DND-41 (cell line): ENCODE measurements around the gene PDE7B.
"Not testable (repeated sequence)": the region's sequence is repeated elsewhere in the genome, so short reads cannot be mapped to it uniquely, and the experiment has no call there.

Experiments
- ATAC-seq: fragments of 200-7000 bp; cut with Tn5 transposase; 3 replicates; pipeline ENCODE4 v1.9.1; 2021; ENCODE audit warnings: low read depth; ENCODE audit not compliant: insufficient read depth
- DNase-seq: peaks from one replicate; pipeline ENCODE4 v3.0.0-alpha.2; 2020
- H2AFZ ChIP-seq: 2 replicates; pipeline ENCODE4 v1.6.0; 2012; ENCODE audit warnings: low read depth, low read length
- H3K27ac ChIP-seq: 2 replicates; pipeline ENCODE4 v1.5.1; 2012; ENCODE audit warnings: low read length, inconsistent platforms
- H3K27me3 ChIP-seq: fragments of 200-600 bp; sonication (generic); 2 replicates; pipeline ENCODE4 v1.6.0; 2012; ENCODE audit warnings: low read length, mild to moderate bottlenecking, inconsistent platforms; ENCODE audit not compliant: insufficient read depth, poor library complexity
- H3K36me3 ChIP-seq: 2 replicates; pipeline ENCODE4 v1.5.1; 2012; ENCODE audit warnings: low read length, inconsistent platforms; ENCODE audit not compliant: insufficient read depth
- H3K4me1 ChIP-seq: 2 replicates; pipeline ENCODE4 v1.5.1; 2012; ENCODE audit warnings: mild to moderate bottlenecking, low read length; ENCODE audit not compliant: insufficient read depth
- H3K4me2 ChIP-seq: 2 replicates; pipeline ENCODE4 v1.6.0; 2012; ENCODE audit warnings: mild to moderate bottlenecking, moderate library complexity, low read length, inconsistent platforms; ENCODE audit not compliant: insufficient read depth
- H3K4me3 ChIP-seq, 2 experiments: fragments of 200-600 bp in 1 of 2; shearing (Covaris generic) in 1 of 2; 2 replicates each; pipeline ENCODE4 v1.5.1; 2012 to 2016; ENCODE audit warnings: inconsistent platforms in 2 of 2, low read length in 2 of 2, mild to moderate bottlenecking in 2 of 2, low read depth in 1 of 2, moderate library complexity in 1 of 2
- H3K79me2 ChIP-seq: 2 replicates; pipeline ENCODE4 v1.6.0; 2012; ENCODE audit warnings: low read length, inconsistent platforms; ENCODE audit not compliant: insufficient read depth
- H3K9ac ChIP-seq: 2 replicates; pipeline ENCODE4 v1.6.0; 2012; ENCODE audit warnings: low read depth, mild to moderate bottlenecking, inconsistent platforms, low read length, moderate library complexity
- H3K9me3 ChIP-seq: 2 replicates; pipeline ENCODE4 v1.5.1; 2012; ENCODE audit warnings: low read length, moderate library complexity, mild to moderate bottlenecking, inconsistent platforms; ENCODE audit not compliant: insufficient read depth, severe bottlenecking
- H4K20me1 ChIP-seq: 2 replicates; pipeline ENCODE4 v1.6.0; 2012; ENCODE audit warnings: low read length; ENCODE audit not compliant: insufficient read depth
- CTCF ChIP-seq: IDR thresholded peaks from 2 replicates; pipeline ENCODE4 v1.5.1; 2012; ENCODE audit warnings: borderline replicate concordance, low read length, moderate library complexity, mild to moderate bottlenecking; ENCODE audit not compliant: poor library complexity, severe bottlenecking; ENCODE audit errors: extremely low read depth
- EZH2 ChIP-seq: IDR thresholded peaks from 3 replicates; pipeline ENCODE4 v1.6.1; 2012; ENCODE audit warnings: borderline replicate concordance, low read depth, mild to moderate bottlenecking, moderate library complexity, low read length, inconsistent platforms; ENCODE audit not compliant: severe bottlenecking

PDE7B gene

GRCh38 chr6:136102991-136103688 lies 251.6 kb downstream of the PDE7B start:
- H3K4me3 ChIP-seq: no peak overlapping the region
- H3K9me3 ChIP-seq: no peaks in the 10 kb centered on the region
- peaks cover 21% of the 10 kb centered on the region for H3K27me3 ChIP-seq
- ATAC-seq: no peak
- no peak for TF ChIP-seq CTCF
- no peak for TF ChIP-seq EZH2
- H3K27ac ChIP-seq: no peak overlapping the region
- H3K4me1 ChIP-seq: no peaks in the 10 kb centered on the region
- H3K79me2 ChIP-seq: no peaks in the 10 kb centered on the region
- no peak for DNase-seq
- H3K4me2 ChIP-seq: no peak overlapping the region
- no peak overlapping the region for H2AFZ ChIP-seq
- no peaks in the 10 kb centered on the region for H3K36me3 ChIP-seq
- no peaks in the 10 kb centered on the region for H4K20me1 ChIP-seq
- no peak overlapping the region for H3K9ac ChIP-seq

DNA sequence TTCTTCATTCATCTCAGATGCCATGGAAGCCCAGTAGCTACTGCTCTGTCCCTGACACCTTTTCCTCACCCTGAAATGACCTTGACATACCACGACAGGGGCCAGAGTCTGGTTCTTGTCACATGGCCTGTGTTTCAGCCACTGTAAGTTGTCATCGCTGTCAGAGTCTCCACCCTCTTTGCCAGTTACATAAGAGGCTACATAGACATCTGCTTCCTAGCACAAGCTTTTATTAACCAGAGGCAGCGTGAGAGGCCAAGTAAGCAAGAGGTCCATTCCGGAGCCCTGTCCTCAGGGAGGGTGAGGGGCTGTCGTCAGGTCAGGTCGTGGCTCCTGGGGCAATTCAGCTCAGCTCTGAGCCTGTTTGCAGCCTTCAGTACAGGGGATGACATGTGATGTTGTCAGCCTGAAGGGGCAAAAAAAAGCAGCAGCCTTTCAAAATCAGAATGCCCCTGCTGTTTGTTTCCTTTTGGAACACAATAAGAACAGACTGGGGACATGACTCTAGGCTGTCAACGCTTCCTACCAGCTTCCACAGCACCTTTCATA lies 252.3 kb downstream of the PDE7B start:
- no peak overlapping the region for H3K9ac ChIP-seq
- peaks cover 23% of the 10 kb centered on the region for H3K27me3 ChIP-seq
- H3K9me3 ChIP-seq: no peaks in the 10 kb centered on the region
- no peak for DNase-seq
- no peak for ATAC-seq
- H3K4me2 ChIP-seq: no peak overlapping the region
- H3K36me3 ChIP-seq: no peaks in the 10 kb centered on the region
- H2AFZ ChIP-seq: no peak overlapping the region
- no peaks in the 10 kb centered on the region for H3K4me1 ChIP-seq
- H4K20me1 ChIP-seq: no peaks in the 10 kb centered on the region
- no peak overlapping the region for H3K27ac ChIP-seq
- no peaks in the 10 kb centered on the region for H3K79me2 ChIP-seq
- H3K4me3 ChIP-seq: no peak overlapping the region
- TF ChIP-seq CTCF (no peak), EZH2 (no peak)

- H3K4me1 ChIP-seq: no peaks in the 10 kb centered on the region
- H3K4me3 ChIP-seq: no peak overlapping the region
- H3K9ac ChIP-seq: no peak overlapping the region
- H4K20me1 ChIP-seq: no peaks in the 10 kb centered on the region
- H3K27ac ChIP-seq: no peak overlapping the region
- H3K9me3 ChIP-seq: no peaks in the 10 kb centered on the region
- TF ChIP-seq EZH2 (no peak), CTCF (no peak)
- no peak for DNase-seq
- H3K4me2 ChIP-seq: no peak overlapping the region
- H3K27me3 ChIP-seq: peaks cover 23% of the 10 kb centered on the region
- H3K36me3 ChIP-seq: no peaks in the 10 kb centered on the region
- ATAC-seq: no peak
- no peaks in the 10 kb centered on the region for H3K79me2 ChIP-seq
- no peak overlapping the region for H2AFZ ChIP-seq
Measured at GRCh38 chr6:136104556-136104955, 253.1 kb downstream of the PDE7B start.

GRCh38 chr6:136105797-136106196 lies 254.3 kb downstream of the PDE7B start:
- not testable (repeated sequence) for H4K20me1 ChIP-seq, H3K9me3 ChIP-seq, H3K79me2 ChIP-seq, ATAC-seq, H3K4me1 ChIP-seq, H3K9ac ChIP-seq, H3K36me3 ChIP-seq, H2AFZ ChIP-seq, H3K4me3 ChIP-seq, DNase-seq, H3K4me2 ChIP-seq, H3K27ac ChIP-seq
- peaks cover 23% of the 10 kb centered on the region for H3K27me3 ChIP-seq
